ENCODE measurements around the gene BFAR. TPM values are rescaled to one million over a fixed set of nuclear protein-coding genes. Genes with fewer than 3 reads are reported as not detected.

The BFAR gene
- total and polyA plus RNA-seq, 2 donors from 2014 or later: 35.3 to 53.7 TPM

DNA sequence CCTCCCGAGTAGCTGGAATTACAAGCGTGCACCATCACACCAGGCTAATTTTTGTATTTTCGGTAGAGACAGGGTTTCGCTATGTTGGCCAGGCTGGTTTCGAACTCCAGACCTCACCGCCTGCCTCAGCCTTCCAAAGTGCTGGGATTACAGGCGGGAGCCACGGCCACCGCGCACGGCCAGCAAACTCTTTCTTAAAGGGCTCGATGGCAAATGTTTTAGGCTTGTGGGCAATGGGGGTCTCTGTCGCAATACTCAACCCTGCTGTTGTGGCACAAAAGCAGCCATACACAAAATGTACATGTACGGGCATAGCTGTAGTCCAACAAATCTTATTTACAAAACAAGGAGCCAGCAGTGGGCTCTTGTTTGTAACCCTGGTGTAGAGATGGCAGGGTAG is 21.1 kb upstream of the BFAR start:
- FAIRE-seq: no peak
- TF ChIP-seq, protein P1, sequence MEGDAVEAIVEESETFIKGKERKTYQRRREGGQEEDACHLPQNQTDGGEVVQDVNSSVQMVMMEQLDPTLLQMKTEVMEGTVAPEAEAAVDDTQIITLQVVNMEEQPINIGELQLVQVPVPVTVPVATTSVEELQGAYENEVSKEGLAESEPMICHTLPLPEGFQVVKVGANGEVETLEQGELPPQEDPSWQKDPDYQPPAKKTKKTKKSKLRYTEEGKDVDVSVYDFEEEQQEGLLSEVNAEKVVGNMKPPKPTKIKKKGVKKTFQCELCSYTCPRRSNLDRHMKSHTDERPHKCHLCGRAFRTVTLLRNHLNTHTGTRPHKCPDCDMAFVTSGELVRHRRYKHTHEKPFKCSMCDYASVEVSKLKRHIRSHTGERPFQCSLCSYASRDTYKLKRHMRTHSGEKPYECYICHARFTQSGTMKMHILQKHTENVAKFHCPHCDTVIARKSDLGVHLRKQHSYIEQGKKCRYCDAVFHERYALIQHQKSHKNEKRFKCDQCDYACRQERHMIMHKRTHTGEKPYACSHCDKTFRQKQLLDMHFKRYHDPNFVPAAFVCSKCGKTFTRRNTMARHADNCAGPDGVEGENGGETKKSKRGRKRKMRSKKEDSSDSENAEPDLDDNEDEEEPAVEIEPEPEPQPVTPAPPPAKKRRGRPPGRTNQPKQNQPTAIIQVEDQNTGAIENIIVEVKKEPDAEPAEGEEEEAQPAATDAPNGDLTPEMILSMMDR (IDR thresholded peaks at IDR 0.05; ENCODE audit: borderline replicate concordance, extremely low read depth, insufficient read depth): no peak
- Histone ChIP-seq H3K9me3 (ENCODE audit: control insufficient read depth in 2 of 3, insufficient read depth in 1 of 3, low read length in 3 of 3) (no peaks in the 10 kb centered on the region), H3K27me3 (ENCODE audit: control insufficient read depth, insufficient read depth, low read length) (no peaks in the 10 kb centered on the region), H3K9ac (ENCODE audit: low read length in 3 of 3) (no peak overlapping the region), H3K27ac (ENCODE audit: low read depth in 2 of 2, low read length in 2 of 2) (no peak overlapping the region), H3K4me1 (ENCODE audit: control insufficient read depth in 2 of 3, insufficient read depth in 2 of 3, low read depth in 1 of 3, low read length in 3 of 3) (no peaks in the 10 kb centered on the region), H3K4me3 (ENCODE audit: low read length in 3 of 3) (no peak overlapping the region), H3K36me3 (ENCODE audit: control insufficient read depth in 2 of 3, insufficient read depth in 3 of 3, low read length in 3 of 3) (peaks cover 8 to 38% (median 32%) of the 10 kb centered on the region in 3 donors)
- peak in 1 of 5 donors; percentile 39 for DNase-seq
- intact Hi-C loops (cut with DNase I): no loop called here

DNA sequence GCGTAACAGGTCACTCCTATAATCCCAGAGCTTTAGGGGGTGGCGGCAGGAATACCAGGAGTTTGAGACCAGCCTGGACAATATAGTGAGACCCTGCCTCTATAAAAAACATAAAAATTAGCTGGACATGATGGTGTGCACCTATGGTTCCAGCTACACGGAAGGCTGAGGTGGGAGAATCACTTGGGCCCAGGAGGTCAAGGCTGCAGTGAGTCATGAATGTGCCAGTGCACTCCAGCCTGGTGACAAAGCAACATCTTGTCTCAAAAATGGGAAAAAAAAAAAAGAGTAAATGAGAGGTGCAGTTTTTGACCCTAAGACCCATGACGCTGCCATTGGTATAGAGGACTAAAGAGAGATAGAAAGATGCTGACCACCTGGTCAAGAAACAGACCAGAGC is 18.8 kb upstream of the BFAR start:
- peaks cover 3 to 35% (median 20%) of the 10 kb centered on the region in 3 donors for H3K36me3 ChIP-seq (ENCODE audit: control insufficient read depth in 2 of 3, insufficient read depth in 3 of 3, low read length in 3 of 3)
- DNase-seq (no peak), FAIRE-seq (no peak)
- no peaks in the 10 kb centered on the region for H3K27me3 ChIP-seq (ENCODE audit: control insufficient read depth, insufficient read depth, low read length)
- no peaks in the 10 kb centered on the region for H3K9me3 ChIP-seq (ENCODE audit: control insufficient read depth in 2 of 3, insufficient read depth in 1 of 3, low read length in 3 of 3)
- H3K4me1 ChIP-seq (ENCODE audit: control insufficient read depth in 2 of 3, insufficient read depth in 2 of 3, low read depth in 1 of 3, low read length in 3 of 3): no peaks in the 10 kb centered on the region
- TF ChIP-seq, protein P1 (IDR thresholded peaks at IDR 0.05; ENCODE audit: borderline replicate concordance, extremely low read depth, insufficient read depth): no peak
- intact Hi-C loops (cut with DNase I): no loop called here
- no peak overlapping the region for H3K27ac ChIP-seq (ENCODE audit: low read depth in 2 of 2, low read length in 2 of 2)
- H3K4me3 ChIP-seq (ENCODE audit: low read length in 3 of 3): no peak overlapping the region
- no peak overlapping the region for H3K9ac ChIP-seq (ENCODE audit: low read length in 3 of 3)

DNA sequence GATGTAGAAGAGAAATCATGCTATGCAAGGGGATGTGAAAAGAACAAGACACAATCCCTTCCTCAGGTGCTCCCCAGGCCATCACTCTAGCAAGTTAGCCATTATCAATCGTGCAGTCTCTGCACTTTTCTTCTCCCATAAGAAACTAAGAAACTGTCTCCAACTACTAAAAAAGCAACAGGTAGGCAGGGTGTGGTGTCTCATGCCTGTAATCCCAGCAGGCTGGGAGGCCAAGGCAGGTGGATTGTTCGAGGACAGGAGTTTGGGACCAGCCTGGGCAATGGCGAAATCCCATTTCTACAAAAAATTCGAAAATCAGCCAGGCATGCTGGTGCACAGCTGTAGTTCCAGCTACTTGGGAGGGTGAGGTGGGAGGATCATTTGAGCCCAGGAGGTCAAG is 16.5 kb upstream of the BFAR start:
- H3K4me3 ChIP-seq (ENCODE audit: low read length in 3 of 3): no peak overlapping the region
- no peak overlapping the region for H3K27ac ChIP-seq (ENCODE audit: low read depth in 2 of 2, low read length in 2 of 2)
- TF ChIP-seq, protein P1 (IDR thresholded peaks at IDR 0.05; ENCODE audit: borderline replicate concordance, extremely low read depth, insufficient read depth): no peak
- DNase-seq (no peak), FAIRE-seq (no peak)
- no peaks in the 10 kb centered on the region for H3K27me3 ChIP-seq (ENCODE audit: control insufficient read depth, insufficient read depth, low read length)
- H3K4me1 ChIP-seq (ENCODE audit: control insufficient read depth in 2 of 3, insufficient read depth in 2 of 3, low read depth in 1 of 3, low read length in 3 of 3): no peaks in the 10 kb centered on the region
- H3K9me3 ChIP-seq (ENCODE audit: control insufficient read depth in 2 of 3, insufficient read depth in 1 of 3, low read length in 3 of 3): no peaks in the 10 kb centered on the region
- intact Hi-C loops (cut with DNase I): no loop called here
- peaks cover 3 to 28% (median 12%) of the 10 kb centered on the region in 3 donors for H3K36me3 ChIP-seq (ENCODE audit: control insufficient read depth in 2 of 3, insufficient read depth in 3 of 3, low read length in 3 of 3)
- no peak overlapping the region for H3K9ac ChIP-seq (ENCODE audit: low read length in 3 of 3)

DNA sequence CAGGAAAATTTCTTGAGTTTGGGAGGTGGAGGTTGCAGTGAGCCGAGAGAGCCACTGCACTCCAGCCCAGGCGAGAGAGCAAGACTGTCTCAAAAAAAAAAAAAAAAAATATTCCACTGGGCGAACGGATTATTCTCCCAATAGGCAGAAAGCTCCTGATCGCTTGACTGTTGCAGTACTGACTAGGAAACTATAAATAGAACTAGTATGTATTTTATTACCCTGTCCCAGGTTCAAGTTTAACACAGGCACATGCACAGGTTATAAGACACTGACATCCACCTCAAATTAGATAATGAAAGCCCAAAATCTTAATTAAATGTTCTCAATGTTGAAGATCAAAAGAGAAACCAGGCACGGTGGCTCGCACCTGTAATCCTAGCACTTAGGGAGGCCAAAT is 14.2 kb upstream of the BFAR start:
- no peak overlapping the region for H3K4me3 ChIP-seq (ENCODE audit: low read length in 3 of 3)
- TF ChIP-seq, protein P1 (IDR thresholded peaks at IDR 0.05; ENCODE audit: borderline replicate concordance, extremely low read depth, insufficient read depth): no peak
- H3K27me3 ChIP-seq (ENCODE audit: control insufficient read depth, insufficient read depth, low read length): no peaks in the 10 kb centered on the region
- intact Hi-C loops (cut with DNase I): no loop called here
- DNase-seq (no peak), FAIRE-seq (no peak)
- H3K9me3 ChIP-seq (ENCODE audit: control insufficient read depth in 2 of 3, insufficient read depth in 1 of 3, low read length in 3 of 3): no peaks in the 10 kb centered on the region
- H3K4me1 ChIP-seq (ENCODE audit: control insufficient read depth in 2 of 3, insufficient read depth in 2 of 3, low read depth in 1 of 3, low read length in 3 of 3): no peaks in the 10 kb centered on the region
- no peak overlapping the region for H3K27ac ChIP-seq (ENCODE audit: low read depth in 2 of 2, low read length in 2 of 2)
- peaks cover 2 to 25% (median 10%) of the 10 kb centered on the region in 3 donors for H3K36me3 ChIP-seq (ENCODE audit: control insufficient read depth in 2 of 3, insufficient read depth in 3 of 3, low read length in 3 of 3)
- H3K9ac ChIP-seq (ENCODE audit: low read length in 3 of 3): no peak overlapping the region
